ENCODE results near the gene RTEL1.

The RTEL1 gene

DNA sequence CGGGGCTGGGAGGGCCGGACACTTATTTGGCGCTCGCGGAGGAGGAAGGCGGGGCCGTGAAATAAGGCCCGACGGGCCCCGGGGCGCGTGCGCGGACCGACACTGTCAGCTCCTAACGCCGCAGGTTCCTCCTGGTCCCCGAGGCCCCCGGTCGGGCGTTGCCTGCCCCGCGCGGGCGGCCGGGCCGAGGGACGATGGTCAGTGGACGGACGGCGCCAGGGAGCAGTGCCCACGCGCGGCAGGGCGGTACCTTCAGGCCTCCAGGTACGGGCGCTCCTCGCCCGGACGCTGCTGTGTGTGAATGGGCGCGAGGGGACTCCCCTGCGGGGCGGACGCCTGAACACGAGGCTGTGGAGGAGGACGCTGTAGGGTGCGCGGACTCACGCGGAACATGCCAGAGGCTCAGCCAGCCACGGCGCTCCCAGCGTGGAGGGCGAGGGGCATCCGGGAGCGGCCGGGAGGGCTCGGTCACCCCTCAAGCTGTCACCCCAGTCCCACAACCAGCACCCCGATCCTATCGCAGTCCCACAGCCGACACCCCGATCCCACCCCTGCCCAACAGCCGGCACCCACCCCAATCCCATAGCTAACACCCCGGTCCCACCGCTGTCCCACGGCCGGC, 30.9 kb upstream of the RTEL1 start (continued):
- TF ChIP-seq ZNF341 (tag by site-specific recombination; IDR thresholded peaks at IDR 0.05; ENCODE audit: low read depth) = no peak
- TF ChIP-seq ZFP37 (tag by site-specific recombination; IDR thresholded peaks at IDR 0.05) = peak; percentile 87
- no peak for TF ChIP-seq ZNF639 (tag by site-specific recombination; IDR thresholded peaks at IDR 0.05)
- TF ChIP-seq SP7 (tag by site-specific recombination; IDR thresholded peaks at IDR 0.05) = peak; percentile 39; the same call in 1 of the 2 replicates
- TF ChIP-seq, protein P1, sequence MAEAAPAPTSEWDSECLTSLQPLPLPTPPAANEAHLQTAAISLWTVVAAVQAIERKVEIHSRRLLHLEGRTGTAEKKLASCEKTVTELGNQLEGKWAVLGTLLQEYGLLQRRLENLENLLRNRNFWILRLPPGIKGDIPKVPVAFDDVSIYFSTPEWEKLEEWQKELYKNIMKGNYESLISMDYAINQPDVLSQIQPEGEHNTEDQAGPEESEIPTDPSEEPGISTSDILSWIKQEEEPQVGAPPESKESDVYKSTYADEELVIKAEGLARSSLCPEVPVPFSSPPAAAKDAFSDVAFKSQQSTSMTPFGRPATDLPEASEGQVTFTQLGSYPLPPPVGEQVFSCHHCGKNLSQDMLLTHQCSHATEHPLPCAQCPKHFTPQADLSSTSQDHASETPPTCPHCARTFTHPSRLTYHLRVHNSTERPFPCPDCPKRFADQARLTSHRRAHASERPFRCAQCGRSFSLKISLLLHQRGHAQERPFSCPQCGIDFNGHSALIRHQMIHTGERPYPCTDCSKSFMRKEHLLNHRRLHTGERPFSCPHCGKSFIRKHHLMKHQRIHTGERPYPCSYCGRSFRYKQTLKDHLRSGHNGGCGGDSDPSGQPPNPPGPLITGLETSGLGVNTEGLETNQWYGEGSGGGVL (tag by site-specific recombination; IDR thresholded peaks at IDR 0.05) = no peak
- TF ChIP-seq, protein P2, sequence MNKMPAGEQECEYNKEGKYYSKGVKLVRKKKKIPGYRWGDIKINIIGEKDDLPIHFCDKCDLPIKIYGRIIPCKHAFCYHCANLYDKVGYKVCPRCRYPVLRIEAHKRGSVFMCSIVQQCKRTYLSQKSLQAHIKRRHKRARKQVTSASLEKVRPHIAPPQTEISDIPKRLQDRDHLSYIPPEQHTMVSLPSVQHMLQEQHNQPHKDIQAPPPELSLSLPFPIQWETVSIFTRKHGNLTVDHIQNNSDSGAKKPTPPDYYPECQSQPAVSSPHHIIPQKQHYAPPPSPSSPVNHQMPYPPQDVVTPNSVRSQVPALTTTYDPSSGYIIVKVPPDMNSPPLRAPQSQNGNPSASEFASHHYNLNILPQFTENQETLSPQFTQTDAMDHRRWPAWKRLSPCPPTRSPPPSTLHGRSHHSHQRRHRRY (tag by site-specific recombination; IDR thresholded peaks at IDR 0.05) = no peak
- TF ChIP-seq ZNF223 (tag by site-specific recombination; IDR thresholded peaks at IDR 0.05) = no peak
- no peak for TF ChIP-seq ZNF169 (tag by site-specific recombination; IDR thresholded peaks at IDR 0.05)
- TF ChIP-seq TRIM28 (IDR thresholded peaks at IDR 0.05; ENCODE audit: borderline replicate concordance, low read length) = no peak
- peak; percentile 86 for TF ChIP-seq ZIC2 (tag by site-specific recombination; IDR thresholded peaks at IDR 0.05)
- no peak for TF ChIP-seq MEIS1 (CRISPR knock-in tag; IDR thresholded peaks at IDR 0.05; ENCODE audit: borderline replicate concordance)
- no peak for TF ChIP-seq ZNF701 (tag by site-specific recombination; IDR thresholded peaks at IDR 0.05)
- TF ChIP-seq WT1 (tag by site-specific recombination; IDR thresholded peaks at IDR 0.05) = no peak
- no peak for TF ChIP-seq INSM2 (tag by site-specific recombination; IDR thresholded peaks at IDR 0.05)
- peak; percentile 87 for TF ChIP-seq ZBTB48 (tag by site-specific recombination; IDR thresholded peaks at IDR 0.05)
- TF ChIP-seq ZNF843 (tag by site-specific recombination; IDR thresholded peaks at IDR 0.05) = no peak
- TF ChIP-seq ZBTB11 (tag by site-specific recombination; conservative IDR thresholded peaks at IDR 0.05; ENCODE audit: low read depth) = peak; percentile 81
- TF ChIP-seq, protein P3, sequence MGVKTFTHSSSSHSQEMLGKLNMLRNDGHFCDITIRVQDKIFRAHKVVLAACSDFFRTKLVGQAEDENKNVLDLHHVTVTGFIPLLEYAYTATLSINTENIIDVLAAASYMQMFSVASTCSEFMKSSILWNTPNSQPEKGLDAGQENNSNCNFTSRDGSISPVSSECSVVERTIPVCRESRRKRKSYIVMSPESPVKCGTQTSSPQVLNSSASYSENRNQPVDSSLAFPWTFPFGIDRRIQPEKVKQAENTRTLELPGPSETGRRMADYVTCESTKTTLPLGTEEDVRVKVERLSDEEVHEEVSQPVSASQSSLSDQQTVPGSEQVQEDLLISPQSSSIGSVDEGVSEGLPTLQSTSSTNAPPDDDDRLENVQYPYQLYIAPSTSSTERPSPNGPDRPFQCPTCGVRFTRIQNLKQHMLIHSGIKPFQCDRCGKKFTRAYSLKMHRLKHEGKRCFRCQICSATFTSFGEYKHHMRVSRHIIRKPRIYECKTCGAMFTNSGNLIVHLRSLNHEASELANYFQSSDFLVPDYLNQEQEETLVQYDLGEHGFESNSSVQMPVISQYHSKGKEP (tag by site-specific recombination; IDR thresholded peaks at IDR 0.05) = no peak
- peak; percentile 51; the same call in 1 of the 2 replicates for TF ChIP-seq EGR2 (tag by site-specific recombination; IDR thresholded peaks at IDR 0.05; ENCODE audit: low read depth)
- no peak for TF ChIP-seq ZNF580 (tag by site-specific recombination; IDR thresholded peaks at IDR 0.05)
- TF ChIP-seq, protein P4, sequence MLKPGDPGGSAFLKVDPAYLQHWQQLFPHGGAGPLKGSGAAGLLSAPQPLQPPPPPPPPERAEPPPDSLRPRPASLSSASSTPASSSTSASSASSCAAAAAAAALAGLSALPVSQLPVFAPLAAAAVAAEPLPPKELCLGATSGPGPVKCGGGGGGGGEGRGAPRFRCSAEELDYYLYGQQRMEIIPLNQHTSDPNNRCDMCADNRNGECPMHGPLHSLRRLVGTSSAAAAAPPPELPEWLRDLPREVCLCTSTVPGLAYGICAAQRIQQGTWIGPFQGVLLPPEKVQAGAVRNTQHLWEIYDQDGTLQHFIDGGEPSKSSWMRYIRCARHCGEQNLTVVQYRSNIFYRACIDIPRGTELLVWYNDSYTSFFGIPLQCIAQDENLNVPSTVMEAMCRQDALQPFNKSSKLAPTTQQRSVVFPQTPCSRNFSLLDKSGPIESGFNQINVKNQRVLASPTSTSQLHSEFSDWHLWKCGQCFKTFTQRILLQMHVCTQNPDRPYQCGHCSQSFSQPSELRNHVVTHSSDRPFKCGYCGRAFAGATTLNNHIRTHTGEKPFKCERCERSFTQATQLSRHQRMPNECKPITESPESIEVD (tag by site-specific recombination; IDR thresholded peaks at IDR 0.05) = no peak
- no peak for TF ChIP-seq ZNF324 (tag by site-specific recombination; IDR thresholded peaks at IDR 0.05)
- TF ChIP-seq, protein P5, sequence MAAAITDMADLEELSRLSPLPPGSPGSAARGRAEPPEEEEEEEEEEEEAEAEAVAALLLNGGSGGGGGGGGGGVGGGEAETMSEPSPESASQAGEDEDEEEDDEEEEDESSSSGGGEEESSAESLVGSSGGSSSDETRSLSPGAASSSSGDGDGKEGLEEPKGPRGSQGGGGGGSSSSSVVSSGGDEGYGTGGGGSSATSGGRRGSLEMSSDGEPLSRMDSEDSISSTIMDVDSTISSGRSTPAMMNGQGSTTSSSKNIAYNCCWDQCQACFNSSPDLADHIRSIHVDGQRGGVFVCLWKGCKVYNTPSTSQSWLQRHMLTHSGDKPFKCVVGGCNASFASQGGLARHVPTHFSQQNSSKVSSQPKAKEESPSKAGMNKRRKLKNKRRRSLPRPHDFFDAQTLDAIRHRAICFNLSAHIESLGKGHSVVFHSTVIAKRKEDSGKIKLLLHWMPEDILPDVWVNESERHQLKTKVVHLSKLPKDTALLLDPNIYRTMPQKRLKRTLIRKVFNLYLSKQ (tag by site-specific recombination; IDR thresholded peaks at IDR 0.05; ENCODE audit: borderline replicate concordance) = no peak
- TF ChIP-seq ZNF626 (tag by site-specific recombination; IDR thresholded peaks at IDR 0.05) = no peak
- no peak for TF ChIP-seq ZNF473 (tag by site-specific recombination; IDR thresholded peaks at IDR 0.05)

Measured in HEK293 (cell line).